Tibial artery (tissue), 4 donors: ENCODE results near the gene SLCO2A1.
A peak's percentile ranks its signal among the peaks of the same experiment; 100 is the strongest.

Experiments
- DNase-seq, 2 donors: peaks; one replicate each; pipeline ENCODE4 v3.0.0-alpha.2; 2019
- H3K27ac ChIP-seq, 2 donors: fragments of 200-600 bp; sonication (generic) in 1 of 2; 1 replicate in 1 of 2; 2 replicates in 1 of 2; pipeline ENCODE4 v1.5.1; 2018 to 2019; ENCODE audit warnings: mild to moderate bottlenecking in 1 of 2
- H3K27me3 ChIP-seq, 2 donors: fragments of 200-600 bp; sonication (generic) in 1 of 2; one replicate each; pipeline versions ENCODE4 v1.5.1 to v1.6.0; 2016 to 2019
- H3K36me3 ChIP-seq, 3 donors: fragments of 200-600 bp; sonication (generic) in 2 of 3; one replicate each; pipeline ENCODE4 v1.5.1; 2016 to 2019; ENCODE audit warnings: mild to moderate bottlenecking in 2 of 3
- H3K4me1 ChIP-seq, 4 donors: fragments of 200-600 bp; sonication (generic) in 2 of 4; 1 replicate in 3 of 4; 2 replicates in 1 of 4; pipeline ENCODE4 v1.5.1; 2016 to 2019
- H3K4me3 ChIP-seq, 2 donors: fragments of 200-600 bp; sonication (generic) in 1 of 2; 1 replicate in 1 of 2; 2 replicates in 1 of 2; pipeline ENCODE4 v1.5.1; 2018 to 2019; ENCODE audit warnings: mild to moderate bottlenecking in 2 of 2
- H3K9me3 ChIP-seq, 3 donors: fragments of 200-600 bp; sonication (generic) in 1 of 3; one replicate each; pipeline ENCODE4 v1.5.1; 2016 to 2019
- CTCF ChIP-seq, 2 experiments: fragments of 200-600 bp in 1 of 2; fragments of 450-650 bp in 1 of 2; IDR thresholded peaks; one replicate each; pipeline ENCODE4 v1.5.1; 2017 to 2019; ENCODE audit warnings: antibody characterized with exemption in 2 of 2, mild to moderate bottlenecking in 1 of 2, moderate library complexity in 1 of 2
- intact Hi-C: fragments of 100-400 bp; cut with DNase I; formaldehyde crosslinking; loops from one replicate; pipeline ENCODE4 v1.15.0; 2023; ENCODE audit warnings: low total_unique reads

The SLCO2A1 gene

GRCh38 chr3:133948131-133948810 is 81.5 kb downstream of the SLCO2A1 start:
- no peak for TF ChIP-seq CTCF (IDR thresholded peaks at IDR 0.05)
- Histone ChIP-seq H3K9me3 (no peaks in the 10 kb centered on the region), H3K4me3 (no peak overlapping the region), H3K4me1 (peaks cover 0 to 20% (median 6%) of the 10 kb centered on the region in 4 donors), H3K36me3 (no peaks in the 10 kb centered on the region), H3K27me3 (no peaks in the 10 kb centered on the region), H3K27ac (no peak overlapping the region)
- intact Hi-C loops = no loop called here
- DNase-seq = no peak

DNA sequence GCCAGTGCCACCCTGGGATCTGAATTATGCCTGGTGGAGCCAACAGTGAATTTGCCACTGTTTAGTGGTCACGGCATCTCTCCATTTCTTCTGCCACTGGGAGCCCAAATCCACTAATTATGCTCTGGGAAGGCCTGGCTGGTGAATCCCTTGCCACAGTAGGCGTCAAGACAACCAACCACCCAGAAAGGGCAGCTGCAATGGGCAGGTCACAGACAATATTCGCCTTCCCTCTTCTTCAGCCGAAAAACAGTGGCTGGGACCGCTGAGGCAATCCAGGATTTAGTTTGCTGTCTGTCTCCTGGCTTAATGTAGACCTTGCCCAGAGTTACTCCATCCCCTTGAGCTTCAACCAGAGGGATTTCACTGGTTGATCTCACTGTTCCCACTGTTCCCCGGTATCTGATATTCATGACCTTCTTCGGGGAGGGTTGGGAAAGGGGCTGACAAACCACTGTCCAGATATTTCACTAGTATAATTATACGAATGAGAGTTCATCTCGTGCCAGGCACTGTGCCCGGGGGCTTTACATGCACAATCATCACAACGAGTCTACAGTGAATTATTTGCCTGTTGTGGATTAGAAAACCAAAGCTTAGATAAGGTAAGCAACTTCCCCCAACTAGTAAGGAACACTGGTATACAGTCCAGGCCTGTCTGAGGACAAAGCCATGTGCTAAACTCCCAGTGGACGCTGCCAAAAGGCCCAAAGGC is 84.2 kb downstream of the SLCO2A1 start:
- H3K4me3 ChIP-seq = no peak overlapping the region
- no peak for DNase-seq
- no peaks in the 10 kb centered on the region for H3K9me3 ChIP-seq
- intact Hi-C loops = no loop called here
- peaks cover 0 to 40% (median 13%) of the 10 kb centered on the region in 4 donors for H3K4me1 ChIP-seq
- H3K36me3 ChIP-seq = no peaks in the 10 kb centered on the region
- TF ChIP-seq CTCF (IDR thresholded peaks at IDR 0.05) = no peak
- no peak overlapping the region for H3K27ac ChIP-seq
- no peaks in the 10 kb centered on the region for H3K27me3 ChIP-seq

DNA sequence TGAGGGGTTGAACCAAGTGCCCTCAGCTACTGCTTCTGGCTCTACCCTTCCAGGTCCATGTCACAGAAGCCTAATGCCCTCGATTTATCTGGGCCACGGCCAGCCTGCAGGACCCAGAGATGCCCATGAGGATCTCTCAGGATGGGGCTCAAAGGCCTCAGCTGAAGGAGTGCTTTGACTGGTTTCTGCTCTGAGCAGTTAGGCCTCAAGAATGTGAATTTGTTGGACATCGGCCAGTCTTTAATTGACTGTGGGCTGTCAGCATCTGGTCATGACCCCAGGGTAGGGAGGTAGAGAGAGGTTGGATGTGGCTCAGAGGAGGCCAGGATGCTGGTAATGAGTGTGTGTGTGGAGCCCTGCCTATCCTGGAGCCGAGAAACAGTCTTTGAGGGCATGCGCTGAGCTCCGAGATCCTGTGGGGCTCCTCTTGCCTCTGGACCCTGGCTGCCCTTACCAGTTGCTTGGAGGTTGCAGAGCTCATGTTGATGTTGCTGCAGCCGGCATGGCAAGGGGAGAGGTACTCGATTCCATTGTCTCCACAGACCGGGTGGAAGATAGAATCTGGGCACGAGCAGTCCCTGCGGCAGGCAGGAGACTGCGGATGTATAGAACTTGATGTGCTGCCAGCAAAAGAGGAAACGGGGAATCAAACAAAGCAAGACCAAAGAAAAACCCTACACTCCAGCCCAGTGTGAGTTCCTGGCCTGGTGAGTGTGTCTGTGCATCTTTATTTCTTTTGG is 84.9 kb downstream of the SLCO2A1 start:
- no peak for TF ChIP-seq CTCF (IDR thresholded peaks at IDR 0.05)
- H3K36me3 ChIP-seq = no peaks in the 10 kb centered on the region
- peaks cover 0 to 40% (median 13%) of the 10 kb centered on the region in 4 donors for H3K4me1 ChIP-seq

DNA sequence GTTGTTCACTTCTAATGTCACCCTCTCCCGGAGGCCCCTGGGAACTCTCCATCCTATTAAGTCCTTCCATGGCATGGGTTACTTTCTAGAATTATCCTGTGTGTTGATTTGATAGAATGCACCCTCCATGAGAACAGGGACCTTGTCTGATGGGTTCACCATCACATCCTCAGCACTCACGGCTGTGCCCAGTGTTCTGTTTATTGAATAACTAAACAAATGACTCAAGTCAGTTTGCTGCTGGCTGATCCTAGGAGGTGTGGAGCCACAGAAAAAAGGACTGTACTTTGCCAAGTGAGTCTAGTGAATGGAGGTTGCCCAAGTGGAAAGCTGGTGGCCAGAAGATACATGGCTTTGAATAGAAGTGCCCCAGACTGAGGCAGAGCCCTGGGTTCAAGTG is 85.5 kb downstream of the SLCO2A1 start:
- Histone ChIP-seq H3K36me3 (no peaks in the 10 kb centered on the region), H3K27me3 (no peaks in the 10 kb centered on the region), H3K4me1 (peaks cover 0 to 40% (median 13%) of the 10 kb centered on the region in 4 donors), H3K4me3 (no peak overlapping the region), H3K9me3 (no peaks in the 10 kb centered on the region), H3K27ac (no peak overlapping the region)
- TF ChIP-seq CTCF (IDR thresholded peaks at IDR 0.05) = no peak
- DNase-seq = peak; percentile 11 to 33
- intact Hi-C loops = no loop called here

More for the DNA sequence above, 84.9 kb downstream of the SLCO2A1 start:
- intact Hi-C loops = no loop called here
- Histone ChIP-seq H3K27me3 (no peaks in the 10 kb centered on the region), H3K9me3 (no peaks in the 10 kb centered on the region), H3K27ac (no peak overlapping the region), H3K4me3 (no peak overlapping the region)
- DNase-seq = peak; percentile 35 to 55

GRCh38 chr3:133943639-133944141 is 86.0 kb downstream of the SLCO2A1 start:
- intact Hi-C loops = no loop called here
- peak; percentile 21 to 55 for DNase-seq
- H3K4me3 ChIP-seq = no peak overlapping the region
- H3K27ac ChIP-seq = no peak overlapping the region
- peaks cover 0 to 40% (median 13%) of the 10 kb centered on the region in 4 donors for H3K4me1 ChIP-seq
- no peaks in the 10 kb centered on the region for H3K27me3 ChIP-seq
- no peaks in the 10 kb centered on the region for H3K36me3 ChIP-seq
- TF ChIP-seq CTCF (IDR thresholded peaks at IDR 0.05) = no peak
- no peaks in the 10 kb centered on the region for H3K9me3 ChIP-seq
